Activated naive CD8-positive, alpha-beta T cell treated with anti-CD3 and anti-CD28 coated beads, Interleukin-2, amount 50 U/mL, for 24 hours (primary cell): ENCODE results near the gene CDRT4.
"Not testable (repeated sequence)": the region's sequence is repeated elsewhere in the genome, so short reads cannot be mapped to it uniquely, and the experiment has no call there.

Experiments used
- ATAC-seq: fragments of 150-1000 bp; cut with Tn5 transposase; one replicate; pipeline ENCODE4 v1.10.0; 2021
- DNase-seq: peaks from one replicate; pipeline ENCODE4 v3.0.0; 2021
- H3K27ac Mint-ChIP-seq: one replicate; pipeline ENCODE4 v1.8.0; 2021; ENCODE audit warnings: mild to moderate bottlenecking, mixed read lengths
- H3K27me3 Mint-ChIP-seq: one replicate; pipeline ENCODE4 v1.8.0; 2021; ENCODE audit warnings: mixed read lengths
- H3K36me3 Mint-ChIP-seq: one replicate; pipeline ENCODE4 v1.8.0; 2021; ENCODE audit warnings: low read depth, mixed read lengths
- H3K4me1 Mint-ChIP-seq: one replicate; pipeline ENCODE4 v1.8.0; 2021; ENCODE audit warnings: mixed read lengths
- H3K4me3 Mint-ChIP-seq: one replicate; pipeline ENCODE4 v1.8.0; 2021; ENCODE audit warnings: mild to moderate bottlenecking, moderate library complexity, mixed read lengths
- H3K9me3 Mint-ChIP-seq: one replicate; pipeline ENCODE4 v1.8.0; 2021; ENCODE audit warnings: mixed read lengths

Gene CDRT4

DNA sequence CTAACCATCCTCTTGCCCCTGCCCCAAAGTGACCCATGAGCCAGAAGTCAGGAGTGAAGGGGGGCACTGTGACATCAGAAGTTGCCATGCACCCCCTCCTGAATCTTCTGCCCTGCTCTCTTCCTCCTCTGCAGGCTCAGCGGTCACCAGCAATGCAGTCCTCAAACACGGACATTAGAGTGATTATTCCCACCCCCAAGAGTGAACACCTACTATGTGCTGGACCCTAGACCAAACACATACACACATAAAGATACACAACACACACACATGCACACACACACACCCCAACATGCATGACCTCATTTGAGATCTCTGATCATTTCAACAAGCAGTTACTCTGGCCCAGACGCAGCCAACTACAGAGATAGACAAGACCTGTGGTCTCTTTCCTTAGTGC is at the start of gene CDRT4:
Gene CDRT4, minus strand, starts transcription at position 30 of the 400 bp plus-strand sequence. CDS start 27,383 bp downstream, outside the sequence.
- DNase-seq (no peak), ATAC-seq (no peak)
- no peaks in the 10 kb centered on the region for H3K9me3 Mint-ChIP-seq
- peaks cover 1% of the 10 kb centered on the region for H3K36me3 Mint-ChIP-seq
- no peak within 1 kb of the TSS for H3K27ac Mint-ChIP-seq
- H3K4me1 Mint-ChIP-seq: no peaks in the 10 kb centered on the region
- no peaks in the 10 kb centered on the region for H3K27me3 Mint-ChIP-seq
- no peak within 1 kb of the TSS for H3K4me3 Mint-ChIP-seq

DNA sequence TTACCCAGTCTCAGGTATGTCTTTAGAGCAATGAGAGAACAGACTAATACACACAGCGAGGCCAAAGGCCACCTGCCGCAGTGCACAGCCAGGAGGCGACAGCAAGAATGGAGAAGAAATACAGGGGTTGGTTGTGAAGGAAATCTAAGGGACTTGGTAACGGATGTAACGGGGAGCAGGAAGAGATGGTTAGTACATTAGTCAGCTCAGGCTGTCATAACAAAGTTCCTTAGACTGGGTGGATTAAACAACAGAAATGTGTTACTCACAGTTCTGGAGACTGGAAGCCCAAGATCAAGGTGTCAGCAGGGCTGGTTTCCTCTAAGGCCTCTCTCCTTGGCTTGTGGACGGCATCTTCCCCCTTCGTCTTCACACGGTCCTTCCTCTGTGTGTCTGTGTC is 48.7 kb upstream of the CDRT4 start:
- no peak for DNase-seq

DNA sequence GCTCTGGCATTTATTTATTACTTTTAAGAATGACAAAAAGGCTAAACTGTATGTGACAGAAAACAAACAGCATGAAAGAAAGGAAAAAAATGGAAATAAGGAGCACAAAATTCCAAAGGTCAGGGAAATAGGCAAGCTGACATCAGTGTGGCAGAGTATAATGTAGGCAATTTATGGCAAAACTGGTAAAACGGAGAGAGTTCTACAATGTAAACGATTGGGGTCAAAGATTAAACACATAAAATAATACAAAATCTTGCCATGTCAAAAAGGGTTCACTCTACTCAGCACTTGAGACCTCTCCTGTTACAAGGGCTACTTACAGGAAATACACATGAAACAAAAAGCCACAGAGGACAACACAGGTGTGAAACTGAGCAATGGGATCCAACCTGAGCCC is 47.0 kb upstream of the CDRT4 start:
- no peaks in the 10 kb centered on the region for H3K4me1 Mint-ChIP-seq
- H3K9me3 Mint-ChIP-seq: no peaks in the 10 kb centered on the region
- no peak overlapping the region for H3K27ac Mint-ChIP-seq
- peaks cover 11% of the 10 kb centered on the region for H3K36me3 Mint-ChIP-seq
- ATAC-seq (no peak), DNase-seq (no peak)
- H3K27me3 Mint-ChIP-seq: no peaks in the 10 kb centered on the region
- no peak overlapping the region for H3K4me3 Mint-ChIP-seq

More for the DNA sequence above, 48.7 kb upstream of the CDRT4 start:
- Mint-ChIP-seq H3K4me3 (no peak overlapping the region), H3K4me1 (no peaks in the 10 kb centered on the region), H3K27ac (no peak overlapping the region), H3K27me3 (no peaks in the 10 kb centered on the region), H3K36me3 (peaks cover 11% of the 10 kb centered on the region), H3K9me3 (no peaks in the 10 kb centered on the region)
- ATAC-seq: no peak

DNA sequence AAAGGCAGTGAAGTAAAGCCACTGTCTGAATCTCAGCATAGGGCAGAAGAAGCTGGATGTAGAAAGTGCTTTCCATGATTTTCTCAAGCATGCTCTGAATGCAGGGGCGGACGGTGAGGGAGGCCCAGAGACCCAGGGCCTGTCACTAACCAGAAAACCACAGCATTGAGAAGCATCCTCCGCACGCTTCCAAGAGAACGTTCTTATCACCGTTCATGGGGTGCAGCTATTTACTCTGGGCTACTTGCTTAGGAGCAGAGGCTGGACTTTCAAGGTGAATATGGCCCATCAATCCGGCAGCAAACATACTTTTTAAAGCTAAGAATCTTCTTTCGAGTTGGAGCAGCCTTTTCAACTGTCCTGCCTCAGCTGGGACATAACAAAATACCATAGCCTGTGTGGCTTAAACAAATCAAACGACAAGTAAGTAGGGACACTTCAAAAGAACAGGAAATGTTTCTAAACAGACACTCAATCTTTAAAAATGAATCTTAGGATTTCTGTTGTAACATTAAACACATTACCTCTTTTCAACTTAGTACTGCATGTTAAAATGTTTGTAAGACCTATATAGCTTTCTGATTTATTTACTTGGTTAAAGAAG is 46.5 kb upstream of the CDRT4 start:
- ATAC-seq: no peak
- Mint-ChIP-seq H3K4me3 (no peak overlapping the region), H3K9me3 (no peaks in the 10 kb centered on the region), H3K36me3 (peaks cover 11% of the 10 kb centered on the region), H3K27me3 (no peaks in the 10 kb centered on the region), H3K27ac (no peak overlapping the region), H3K4me1 (no peaks in the 10 kb centered on the region)
- DNase-seq: no peak

DNA sequence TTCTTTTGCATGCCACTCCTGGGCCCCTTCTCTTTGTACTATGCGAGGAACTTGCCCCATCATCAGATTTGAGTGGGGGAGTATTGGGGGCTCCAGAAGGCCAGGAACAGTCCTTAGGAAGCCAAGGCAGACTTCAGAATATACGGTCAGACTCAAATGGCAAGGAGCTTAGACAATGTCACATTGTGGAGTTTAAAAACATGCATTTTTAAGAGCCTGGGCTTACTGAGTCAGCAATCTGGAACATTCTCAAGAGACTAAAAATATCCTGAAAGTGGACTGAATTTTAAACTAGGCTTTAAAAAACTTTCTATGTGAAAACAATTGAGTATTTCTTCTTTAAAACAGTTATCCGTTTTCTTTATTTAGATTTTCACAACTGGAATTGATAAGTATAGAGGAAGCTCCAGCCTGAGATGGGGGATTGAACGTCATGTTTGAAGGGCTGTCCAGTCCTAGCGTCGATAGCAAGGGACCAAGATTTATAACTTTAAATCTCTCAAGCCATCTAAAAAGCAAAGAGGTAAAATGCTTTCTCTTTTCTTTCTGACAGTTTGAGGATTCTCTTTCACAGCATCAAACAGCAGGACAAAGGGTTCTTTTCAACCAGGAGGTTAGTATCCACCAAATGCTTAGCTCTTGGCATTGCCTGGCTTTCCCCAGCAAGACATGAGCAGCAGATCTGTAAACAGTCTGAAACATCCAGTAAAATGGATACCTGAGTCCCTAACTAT is 45.8 kb upstream of the CDRT4 start:
- Mint-ChIP-seq H3K27me3 (no peaks in the 10 kb centered on the region), H3K36me3 (peaks cover 11% of the 10 kb centered on the region), H3K27ac (no peak overlapping the region), H3K4me1 (no peaks in the 10 kb centered on the region), H3K9me3 (no peaks in the 10 kb centered on the region), H3K4me3 (no peak overlapping the region)
- ATAC-seq (no peak), DNase-seq (no peak)

DNA sequence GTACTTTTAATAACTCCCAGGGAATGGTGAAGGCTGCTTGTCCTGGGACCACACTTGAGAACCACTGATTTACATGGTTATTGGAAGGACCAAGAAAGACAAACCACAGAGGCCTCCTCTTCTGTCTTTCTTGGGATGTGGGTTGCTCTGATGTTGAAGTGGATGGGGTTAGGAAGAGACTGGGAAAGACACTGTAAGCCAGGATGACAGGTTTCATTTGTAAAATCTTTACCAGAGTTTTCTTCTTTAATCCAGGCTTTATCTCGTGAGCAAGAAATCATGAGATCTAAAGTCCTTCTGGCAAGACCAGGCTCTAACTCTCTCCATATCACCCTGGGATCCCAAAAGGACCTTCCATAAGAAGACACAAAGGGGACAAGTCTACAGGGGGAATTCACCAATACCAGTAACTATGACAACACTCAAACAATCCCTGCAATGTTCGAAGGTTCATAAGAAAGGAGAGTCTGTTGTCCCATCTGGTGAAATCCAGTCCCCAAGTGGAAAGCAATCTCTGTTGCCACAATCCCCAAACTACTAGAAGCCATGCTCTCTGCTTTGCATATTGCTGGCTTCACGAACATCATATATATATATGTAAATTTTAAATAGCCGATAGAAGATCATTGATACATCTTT is 44.8 kb upstream of the CDRT4 start:
- Mint-ChIP-seq H3K9me3 (no peaks in the 10 kb centered on the region), H3K4me3 (no peak overlapping the region), H3K4me1 (no peaks in the 10 kb centered on the region), H3K27me3 (no peaks in the 10 kb centered on the region), H3K36me3 (peaks cover 8% of the 10 kb centered on the region), H3K27ac (no peak overlapping the region)
- ATAC-seq: no peak
- no peak for DNase-seq

DNA sequence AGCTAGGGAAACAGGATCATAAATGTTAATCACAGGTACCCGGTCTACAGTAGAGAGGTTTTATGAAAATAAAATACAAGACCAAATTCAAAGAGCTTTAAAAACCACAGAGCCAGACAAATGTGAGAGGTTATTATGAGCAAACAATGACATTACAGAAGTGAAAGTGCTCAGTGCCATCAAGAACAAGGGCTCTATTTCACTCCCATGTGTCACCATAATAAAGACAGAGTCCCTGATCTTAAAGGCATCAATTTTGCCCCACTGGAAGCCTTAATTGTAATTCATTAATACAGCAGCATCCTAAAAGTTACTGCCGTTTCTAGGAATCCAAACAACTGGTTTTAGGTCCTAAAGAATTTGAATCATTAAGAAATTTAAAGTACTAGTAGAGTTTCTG is 43.7 kb upstream of the CDRT4 start:
- H3K36me3 Mint-ChIP-seq: peaks cover 14% of the 10 kb centered on the region
- no peaks in the 10 kb centered on the region for H3K4me1 Mint-ChIP-seq
- no peak for DNase-seq
- H3K4me3 Mint-ChIP-seq: no peak overlapping the region
- no peaks in the 10 kb centered on the region for H3K9me3 Mint-ChIP-seq
- no peak overlapping the region for H3K27ac Mint-ChIP-seq
- no peaks in the 10 kb centered on the region for H3K27me3 Mint-ChIP-seq
- ATAC-seq: peak; percentile 40

DNA sequence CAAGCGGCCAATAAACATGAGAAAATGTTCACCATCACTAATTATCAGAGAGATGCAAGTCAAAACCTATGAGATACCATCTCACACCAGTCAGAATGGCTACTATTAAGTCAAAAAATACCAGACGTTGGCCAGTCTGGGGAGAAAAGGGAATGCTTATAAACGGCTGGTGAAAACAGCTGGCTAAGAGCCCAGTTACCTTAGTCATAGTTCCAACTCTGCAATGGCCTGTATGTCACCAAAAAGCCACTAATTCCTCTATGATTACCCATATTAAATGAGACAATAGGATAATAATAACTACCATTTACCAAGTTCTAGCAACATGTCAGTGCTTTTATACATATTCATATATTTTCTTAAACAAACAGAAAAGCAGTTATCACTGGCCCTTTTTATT is 42.9 kb upstream of the CDRT4 start:
- Mint-ChIP-seq H3K9me3 (no peaks in the 10 kb centered on the region), H3K4me1 (no peaks in the 10 kb centered on the region), H3K36me3 (peaks cover 11% of the 10 kb centered on the region), H3K4me3 (no peak overlapping the region), H3K27me3 (no peaks in the 10 kb centered on the region), H3K27ac (no peak overlapping the region)
- DNase-seq (no peak), ATAC-seq (no peak)

DNA sequence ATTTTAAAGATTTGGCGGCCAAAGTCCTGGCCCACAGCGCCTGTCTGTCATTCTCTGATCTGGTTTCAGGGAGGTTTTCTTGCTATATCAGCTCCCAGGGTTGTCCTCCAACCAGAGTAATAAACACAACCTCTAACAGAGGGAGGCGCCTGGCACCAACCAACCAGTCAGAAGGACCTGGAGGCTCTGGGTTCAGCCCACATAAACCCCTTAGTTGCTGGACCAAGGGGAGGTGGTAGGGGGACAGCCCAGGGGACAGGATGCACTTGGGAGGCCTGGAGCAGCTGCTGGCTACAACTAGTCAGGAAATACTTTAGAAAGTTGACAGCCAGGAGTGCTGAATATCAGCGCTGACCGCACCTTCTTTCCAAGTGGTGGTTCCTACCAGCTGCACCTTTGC is 41.7 kb upstream of the CDRT4 start:
- Mint-ChIP-seq H3K9me3 (no peaks in the 10 kb centered on the region), H3K36me3 (peaks cover 8% of the 10 kb centered on the region), H3K27me3 (no peaks in the 10 kb centered on the region), H3K4me1 (no peaks in the 10 kb centered on the region), H3K4me3 (no peak overlapping the region), H3K27ac (no peak overlapping the region)
- ATAC-seq (no peak), DNase-seq (no peak)

DNA sequence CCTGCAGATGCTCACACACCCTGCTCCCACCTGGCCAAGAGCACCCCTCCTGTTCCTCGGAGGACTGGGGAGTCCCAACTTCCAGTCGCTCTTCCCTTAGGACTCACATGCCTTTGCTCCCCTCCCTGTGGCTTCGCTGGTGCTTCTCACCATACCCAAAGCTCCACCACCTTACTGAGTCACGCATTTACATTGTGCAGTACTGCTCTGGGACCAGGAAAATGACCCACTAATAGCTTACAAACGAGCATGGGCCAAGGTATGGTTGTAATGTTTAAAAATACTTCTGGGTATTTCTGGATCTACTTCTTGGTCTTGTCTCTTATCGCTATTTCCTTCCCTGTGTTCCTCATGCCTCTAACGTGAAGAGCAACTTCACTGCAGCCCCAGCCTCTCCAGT is 41.0 kb upstream of the CDRT4 start:
- Mint-ChIP-seq H3K27me3 (no peaks in the 10 kb centered on the region), H3K36me3 (peaks cover 8% of the 10 kb centered on the region), H3K9me3 (no peaks in the 10 kb centered on the region), H3K4me3 (no peak overlapping the region), H3K27ac (no peak overlapping the region), H3K4me1 (no peaks in the 10 kb centered on the region)
- ATAC-seq (no peak), DNase-seq (no peak)

DNA sequence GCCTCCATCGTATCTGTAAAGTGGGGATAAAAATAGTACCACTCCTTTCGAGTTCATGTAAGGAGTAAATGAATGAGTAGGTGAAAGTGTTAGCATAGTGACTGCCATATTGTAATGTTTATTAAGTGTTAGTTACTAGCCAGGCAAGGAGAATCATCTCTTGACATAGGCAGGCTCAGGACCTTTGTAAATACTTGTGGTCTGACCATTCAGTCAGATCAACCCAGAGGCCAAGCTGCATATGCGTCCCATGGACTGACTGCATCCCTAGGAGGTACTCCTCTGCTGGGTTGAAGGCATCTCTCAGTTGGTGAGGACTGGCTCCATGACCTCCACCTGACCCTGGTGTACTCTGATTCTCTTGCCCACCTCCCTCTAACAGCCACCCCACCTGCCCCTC is 40.5 kb upstream of the CDRT4 start:
- ATAC-seq: no peak
- no peaks in the 10 kb centered on the region for H3K9me3 Mint-ChIP-seq
- no peak overlapping the region for H3K4me3 Mint-ChIP-seq
- H3K27ac Mint-ChIP-seq: no peak overlapping the region
- H3K36me3 Mint-ChIP-seq: peaks cover 8% of the 10 kb centered on the region
- no peak for DNase-seq
- no peaks in the 10 kb centered on the region for H3K27me3 Mint-ChIP-seq
- peaks cover 1% of the 10 kb centered on the region for H3K4me1 Mint-ChIP-seq

DNA sequence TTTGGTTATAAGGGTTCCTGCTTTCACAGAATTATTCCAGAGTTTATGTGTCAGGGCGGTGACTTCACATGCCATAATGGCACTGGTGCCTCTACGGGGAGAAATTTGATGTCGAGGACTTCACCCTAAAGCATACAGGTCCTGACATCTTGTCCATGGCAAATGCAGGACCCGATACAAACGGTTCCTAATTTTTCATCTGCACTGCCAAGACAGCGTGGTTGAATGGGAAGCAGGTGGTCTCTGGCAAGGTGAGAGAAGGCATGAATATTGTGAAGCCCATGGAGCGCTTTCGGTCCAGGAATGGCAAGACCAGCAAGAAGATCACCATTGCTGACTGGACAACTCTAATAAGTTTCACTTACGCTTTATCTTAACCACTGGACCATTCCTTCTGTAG is 39.6 kb upstream of the CDRT4 start:
- H3K27ac Mint-ChIP-seq: no peak overlapping the region
- H3K4me1 Mint-ChIP-seq: peaks cover 7% of the 10 kb centered on the region
- no peak for DNase-seq
- no peak overlapping the region for H3K4me3 Mint-ChIP-seq
- no peak for ATAC-seq
- H3K27me3 Mint-ChIP-seq: no peaks in the 10 kb centered on the region
- peaks cover 8% of the 10 kb centered on the region for H3K36me3 Mint-ChIP-seq
- no peaks in the 10 kb centered on the region for H3K9me3 Mint-ChIP-seq

DNA sequence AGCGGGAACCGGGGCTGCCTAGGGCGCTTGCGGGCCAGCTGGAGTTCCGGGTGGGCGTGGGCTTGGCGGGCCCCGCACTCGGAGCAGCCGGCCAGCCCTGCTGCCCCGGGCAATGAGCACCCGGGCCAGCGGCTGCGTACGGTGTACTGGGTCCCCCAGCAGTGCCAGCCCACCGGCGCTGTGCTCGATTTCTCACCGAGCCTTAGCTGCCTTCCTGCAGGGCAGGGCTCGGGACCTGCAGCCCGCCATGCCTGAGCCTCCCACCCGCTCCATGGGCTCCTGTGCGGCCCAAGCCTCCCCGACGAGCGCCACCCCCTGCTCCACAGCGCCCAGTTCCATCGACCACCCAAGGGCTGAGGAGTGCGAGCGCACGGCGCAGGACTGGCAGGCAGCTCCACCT is 38.3 kb upstream of the CDRT4 start:
- not testable (repeated sequence) for ATAC-seq, H3K9me3 Mint-ChIP-seq, H3K4me1 Mint-ChIP-seq, H3K27me3 Mint-ChIP-seq, DNase-seq, H3K4me3 Mint-ChIP-seq, H3K27ac Mint-ChIP-seq
- peaks cover 12% of the 10 kb centered on the region for H3K36me3 Mint-ChIP-seq

DNA sequence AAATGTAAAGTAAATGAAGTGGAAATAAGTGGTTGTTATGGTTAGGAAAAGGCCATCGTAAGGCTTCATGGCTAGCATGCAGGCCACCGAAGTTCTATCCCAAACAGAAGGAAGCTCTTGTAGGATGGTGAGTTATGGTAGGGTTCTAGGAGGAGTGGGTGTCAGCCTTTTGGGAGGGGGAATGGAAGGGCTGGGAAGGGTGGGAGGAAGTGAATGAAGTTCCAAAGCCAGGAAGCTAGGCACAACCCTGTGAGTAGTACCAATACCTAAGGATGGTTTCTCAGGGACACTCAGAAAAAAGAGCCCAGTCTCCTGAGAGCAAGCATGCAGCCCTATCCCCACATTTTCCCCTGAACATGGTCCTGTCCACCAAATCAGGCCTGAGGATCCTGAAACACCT is 36.3 kb upstream of the CDRT4 start:
- Mint-ChIP-seq H3K4me3 (no peak overlapping the region), H3K36me3 (peaks cover 16% of the 10 kb centered on the region), H3K9me3 (no peaks in the 10 kb centered on the region), H3K27me3 (no peaks in the 10 kb centered on the region), H3K27ac (no peak overlapping the region), H3K4me1 (peaks cover 7% of the 10 kb centered on the region)
- DNase-seq (no peak), ATAC-seq (no peak)

DNA sequence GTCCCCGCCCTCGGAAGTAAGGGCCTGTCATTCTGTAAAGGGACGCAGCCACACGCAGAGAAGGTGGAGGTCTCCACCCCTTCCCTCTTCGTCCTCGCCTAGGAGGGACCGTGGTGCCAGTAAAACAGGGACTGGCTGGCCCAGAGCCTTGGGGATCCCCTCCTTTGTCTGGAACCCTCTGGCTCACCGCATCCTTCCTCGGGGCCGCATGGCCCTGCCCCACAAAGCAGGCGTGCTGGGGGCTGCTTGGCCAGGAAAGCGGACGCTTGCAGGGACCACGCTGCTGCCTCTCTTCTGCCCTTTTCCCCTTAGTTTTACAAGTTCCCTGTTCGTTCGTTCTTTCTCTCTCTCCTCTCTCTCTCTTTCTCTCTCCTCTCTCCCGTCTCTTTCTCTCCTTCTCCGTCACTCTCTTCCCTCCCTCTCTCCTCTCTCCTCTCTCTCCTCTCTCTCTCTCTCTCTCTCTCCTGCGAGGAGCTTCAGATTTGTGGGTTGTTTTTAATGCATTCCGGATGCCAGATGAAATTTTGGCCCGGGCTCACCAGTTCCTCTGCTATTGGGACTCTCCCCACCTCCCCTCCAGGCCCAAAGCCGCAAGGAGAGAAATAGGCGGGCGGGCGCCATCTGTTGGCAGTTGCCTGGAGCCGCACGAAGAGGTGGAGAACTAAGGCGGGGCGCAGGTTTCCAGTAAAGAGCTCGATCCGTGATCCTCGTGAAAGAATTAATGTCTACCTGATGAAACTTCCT is 35.1 kb upstream of the CDRT4 start:
- Mint-ChIP-seq H3K27ac (no peak overlapping the region), H3K4me3 (no peak overlapping the region), H3K27me3 (no peaks in the 10 kb centered on the region), H3K36me3 (peaks cover 16% of the 10 kb centered on the region), H3K4me1 (peaks cover 7% of the 10 kb centered on the region), H3K9me3 (no peaks in the 10 kb centered on the region)
- peak; percentile 88 for ATAC-seq
- peak; percentile 83 for DNase-seq
